Measurements from ENCODE around the gene ENTHD1.

The ENTHD1 gene

DNA sequence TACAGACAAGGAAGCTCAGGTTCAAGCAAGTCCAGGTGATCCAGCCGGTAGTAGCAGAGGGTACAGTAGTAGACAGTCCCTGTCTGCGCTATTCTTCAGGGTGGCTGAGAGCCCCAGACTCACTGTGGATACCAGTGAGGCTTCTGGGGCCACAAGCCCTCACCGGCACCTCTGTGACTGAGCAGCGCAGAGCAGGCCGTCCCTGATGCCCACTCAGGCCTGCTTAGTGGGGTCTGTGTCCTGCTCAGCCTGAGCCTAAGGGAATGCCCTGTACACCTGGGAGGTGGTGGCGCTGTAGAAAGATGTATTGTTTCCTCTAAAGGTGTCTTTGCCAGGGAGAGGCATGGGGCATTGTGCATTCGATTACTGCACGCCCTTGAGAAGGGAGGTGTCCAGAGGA, 179.2 kb downstream of the ENTHD1 start:
- no peaks in the 10 kb centered on the region; the same call in none of the 2 replicates for H3K27me3 ChIP-seq (replicated peaks; ENCODE audit: control insufficient read depth, insufficient read depth, low read length)
- no peak overlapping the region for H3K4me3 ChIP-seq (replicated peaks; ENCODE audit: low read depth, low read length)
- no peaks in the 10 kb centered on the region for H3K36me3 ChIP-seq (ENCODE audit: control insufficient read depth, insufficient read depth, low read length)
- TF ChIP-seq, protein P1, sequence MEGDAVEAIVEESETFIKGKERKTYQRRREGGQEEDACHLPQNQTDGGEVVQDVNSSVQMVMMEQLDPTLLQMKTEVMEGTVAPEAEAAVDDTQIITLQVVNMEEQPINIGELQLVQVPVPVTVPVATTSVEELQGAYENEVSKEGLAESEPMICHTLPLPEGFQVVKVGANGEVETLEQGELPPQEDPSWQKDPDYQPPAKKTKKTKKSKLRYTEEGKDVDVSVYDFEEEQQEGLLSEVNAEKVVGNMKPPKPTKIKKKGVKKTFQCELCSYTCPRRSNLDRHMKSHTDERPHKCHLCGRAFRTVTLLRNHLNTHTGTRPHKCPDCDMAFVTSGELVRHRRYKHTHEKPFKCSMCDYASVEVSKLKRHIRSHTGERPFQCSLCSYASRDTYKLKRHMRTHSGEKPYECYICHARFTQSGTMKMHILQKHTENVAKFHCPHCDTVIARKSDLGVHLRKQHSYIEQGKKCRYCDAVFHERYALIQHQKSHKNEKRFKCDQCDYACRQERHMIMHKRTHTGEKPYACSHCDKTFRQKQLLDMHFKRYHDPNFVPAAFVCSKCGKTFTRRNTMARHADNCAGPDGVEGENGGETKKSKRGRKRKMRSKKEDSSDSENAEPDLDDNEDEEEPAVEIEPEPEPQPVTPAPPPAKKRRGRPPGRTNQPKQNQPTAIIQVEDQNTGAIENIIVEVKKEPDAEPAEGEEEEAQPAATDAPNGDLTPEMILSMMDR (IDR thresholded peaks at IDR 0.05; ENCODE audit: insufficient read depth, low read length, poor library complexity, severe bottlenecking), result no peak
- DNase-seq (ENCODE audit: extremely low read depth, insufficient read length), result no peak

DNA sequence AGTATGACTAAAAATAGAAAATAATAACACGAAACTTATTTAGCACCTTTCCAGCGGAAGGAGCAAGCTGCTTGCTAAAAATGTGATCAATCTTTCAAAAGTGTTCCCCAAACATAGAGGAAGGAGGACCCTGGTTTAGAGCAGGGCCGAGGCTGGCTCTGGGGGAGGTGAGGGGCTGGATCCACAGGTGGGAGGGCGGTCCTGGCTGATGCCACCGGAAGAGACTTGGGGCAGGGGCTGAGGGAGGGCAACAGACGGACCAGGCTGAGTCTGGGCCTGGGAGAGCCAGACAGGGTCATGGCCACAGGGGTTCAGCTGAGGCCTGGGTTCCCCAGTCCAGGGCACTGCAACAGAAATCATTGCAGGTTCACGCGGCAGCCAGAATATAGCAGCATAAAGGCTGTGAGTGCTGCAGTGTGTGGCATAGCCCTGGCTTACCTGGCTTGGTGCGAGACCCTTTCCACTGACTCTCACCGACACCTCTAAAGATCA, 179.7 kb downstream of the ENTHD1 start:
- TF ChIP-seq, protein P1 (IDR thresholded peaks at IDR 0.05; ENCODE audit: insufficient read depth, low read length, poor library complexity, severe bottlenecking), result no peak
- DNase-seq (ENCODE audit: extremely low read depth, insufficient read length), result no peak
- no peaks in the 10 kb centered on the region; the same call in none of the 2 replicates for H3K27me3 ChIP-seq (replicated peaks; ENCODE audit: control insufficient read depth, insufficient read depth, low read length)

DNA sequence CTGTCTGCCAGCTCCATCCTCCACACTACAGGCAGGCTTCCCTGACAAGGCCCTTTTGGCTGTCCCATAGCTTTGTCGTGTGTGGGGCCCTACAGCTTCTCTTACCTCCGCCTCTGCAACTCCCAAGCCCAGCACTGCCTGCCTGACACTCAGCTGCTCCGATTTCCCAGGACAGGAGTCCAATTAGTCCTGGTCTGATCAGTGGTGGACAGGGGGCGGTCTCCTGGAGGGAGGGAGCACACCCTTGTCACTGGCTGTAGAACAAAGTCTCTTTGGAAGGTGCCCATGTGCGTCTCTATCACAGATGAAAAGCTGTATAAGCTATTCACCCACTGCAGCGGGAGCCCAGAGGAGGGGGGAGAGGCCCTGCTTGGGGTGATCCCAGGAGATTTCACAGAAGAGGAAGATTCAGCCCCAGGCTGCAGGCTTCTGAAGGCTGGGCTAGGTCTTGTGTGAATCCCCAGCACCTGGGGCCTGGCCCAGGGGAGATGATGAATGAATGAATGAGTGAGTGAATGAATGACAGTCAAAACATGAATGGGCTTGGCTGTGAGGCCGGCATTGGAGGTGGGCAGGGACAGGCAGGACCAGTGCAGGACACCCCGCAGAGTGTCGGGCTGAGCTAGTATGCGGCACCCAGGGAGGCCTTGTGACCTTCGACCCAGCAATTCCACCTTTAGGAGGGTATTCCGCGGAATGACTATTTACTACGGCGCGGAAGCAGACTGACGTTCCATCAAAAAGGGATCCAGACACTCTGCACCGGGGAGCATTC, 180.6 kb downstream of the ENTHD1 start:
- H3K36me3 ChIP-seq (ENCODE audit: control insufficient read depth, insufficient read depth, low read length), result no peaks in the 10 kb centered on the region
- no peak for DNase-seq (ENCODE audit: extremely low read depth, insufficient read length)
- H3K4me3 ChIP-seq (replicated peaks; ENCODE audit: low read depth, low read length), result no peak overlapping the region
- no peaks in the 10 kb centered on the region; the same call in none of the 2 replicates for H3K27me3 ChIP-seq (replicated peaks; ENCODE audit: control insufficient read depth, insufficient read depth, low read length)
- TF ChIP-seq, protein P1 (IDR thresholded peaks at IDR 0.05; ENCODE audit: insufficient read depth, low read length, poor library complexity, severe bottlenecking), result no peak

More for the DNA sequence above, 179.7 kb downstream of the ENTHD1 start:
- Histone ChIP-seq H3K36me3 (ENCODE audit: control insufficient read depth, insufficient read depth, low read length) (no peaks in the 10 kb centered on the region), H3K4me3 (replicated peaks; ENCODE audit: low read depth, low read length) (no peak overlapping the region)

DNA sequence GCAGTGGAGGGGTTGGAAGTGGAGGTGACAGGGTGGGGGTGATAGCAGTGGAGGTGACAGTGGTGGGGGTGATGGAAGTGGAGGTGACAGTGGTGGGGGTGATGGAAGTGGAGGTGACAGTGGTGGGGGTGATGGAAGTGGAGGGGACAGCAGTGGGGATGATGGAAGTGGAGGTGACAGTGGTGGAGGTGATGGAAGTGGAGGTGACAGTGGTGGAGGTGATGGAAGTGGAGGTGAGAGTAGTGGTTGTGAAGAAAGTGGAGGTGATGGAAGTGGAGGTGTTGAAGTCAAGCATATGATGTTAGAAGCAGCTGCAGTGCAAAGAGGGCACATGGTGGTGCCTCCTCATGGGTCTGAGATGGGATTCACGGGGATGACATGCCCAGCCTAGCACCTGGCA, 181.5 kb downstream of the ENTHD1 start:
- no peaks in the 10 kb centered on the region; the same call in none of the 2 replicates for H3K27me3 ChIP-seq (replicated peaks; ENCODE audit: control insufficient read depth, insufficient read depth, low read length)
- TF ChIP-seq, protein P1 (IDR thresholded peaks at IDR 0.05; ENCODE audit: insufficient read depth, low read length, poor library complexity, severe bottlenecking), result no peak
- DNase-seq (ENCODE audit: extremely low read depth, insufficient read length), result no peak
- H3K36me3 ChIP-seq (ENCODE audit: control insufficient read depth, insufficient read depth, low read length), result no peaks in the 10 kb centered on the region
- H3K4me3 ChIP-seq (replicated peaks; ENCODE audit: low read depth, low read length), result no peak overlapping the region

DNA sequence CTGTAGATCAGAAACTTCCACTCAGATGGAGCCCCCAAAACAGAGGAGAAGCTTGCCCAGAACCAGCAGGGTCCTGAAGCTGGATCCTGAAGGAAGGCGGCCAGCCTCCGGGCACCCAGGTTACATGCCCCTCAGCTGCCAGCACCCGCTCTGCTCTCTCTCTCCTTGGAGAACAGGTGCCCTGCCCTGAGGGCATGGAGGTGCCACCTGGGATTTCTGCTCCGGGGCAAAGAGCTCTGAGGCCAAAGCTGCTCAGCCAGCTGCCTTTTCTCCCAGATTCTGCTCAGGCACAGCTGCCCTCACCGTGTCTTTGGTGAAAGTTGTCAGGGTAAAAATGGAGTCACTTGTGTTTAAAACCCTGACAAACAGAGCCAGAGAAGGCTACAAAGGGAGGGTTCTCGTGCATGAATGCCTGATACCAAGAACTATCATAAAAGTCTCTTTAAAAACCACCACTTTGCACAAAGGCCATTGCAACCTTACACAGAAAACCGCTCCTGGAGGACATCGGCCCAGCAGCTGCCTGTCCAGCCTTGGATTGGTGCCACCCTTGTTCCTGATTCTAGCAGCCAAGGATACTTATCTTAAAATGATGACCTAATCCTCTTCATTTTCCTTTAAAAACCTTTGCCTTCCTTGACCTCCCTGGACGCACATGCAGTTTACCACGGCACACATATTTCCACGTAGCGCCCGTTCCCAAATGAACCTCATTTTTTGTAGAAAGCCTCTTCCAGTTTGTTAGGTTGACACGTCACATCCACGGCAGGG, 183.0 kb downstream of the ENTHD1 start:
- no peak for DNase-seq (ENCODE audit: extremely low read depth, insufficient read length)
- no peaks in the 10 kb centered on the region for H3K36me3 ChIP-seq (ENCODE audit: control insufficient read depth, insufficient read depth, low read length)
- TF ChIP-seq, protein P1 (IDR thresholded peaks at IDR 0.05; ENCODE audit: insufficient read depth, low read length, poor library complexity, severe bottlenecking), result no peak
- no peaks in the 10 kb centered on the region; the same call in none of the 2 replicates for H3K27me3 ChIP-seq (replicated peaks; ENCODE audit: control insufficient read depth, insufficient read depth, low read length)
- H3K4me3 ChIP-seq (replicated peaks; ENCODE audit: low read depth, low read length), result no peak overlapping the region

All from GM06990 (cell line).